Measurements from ENCODE around the gene MELK.

MELK gene

DNA sequence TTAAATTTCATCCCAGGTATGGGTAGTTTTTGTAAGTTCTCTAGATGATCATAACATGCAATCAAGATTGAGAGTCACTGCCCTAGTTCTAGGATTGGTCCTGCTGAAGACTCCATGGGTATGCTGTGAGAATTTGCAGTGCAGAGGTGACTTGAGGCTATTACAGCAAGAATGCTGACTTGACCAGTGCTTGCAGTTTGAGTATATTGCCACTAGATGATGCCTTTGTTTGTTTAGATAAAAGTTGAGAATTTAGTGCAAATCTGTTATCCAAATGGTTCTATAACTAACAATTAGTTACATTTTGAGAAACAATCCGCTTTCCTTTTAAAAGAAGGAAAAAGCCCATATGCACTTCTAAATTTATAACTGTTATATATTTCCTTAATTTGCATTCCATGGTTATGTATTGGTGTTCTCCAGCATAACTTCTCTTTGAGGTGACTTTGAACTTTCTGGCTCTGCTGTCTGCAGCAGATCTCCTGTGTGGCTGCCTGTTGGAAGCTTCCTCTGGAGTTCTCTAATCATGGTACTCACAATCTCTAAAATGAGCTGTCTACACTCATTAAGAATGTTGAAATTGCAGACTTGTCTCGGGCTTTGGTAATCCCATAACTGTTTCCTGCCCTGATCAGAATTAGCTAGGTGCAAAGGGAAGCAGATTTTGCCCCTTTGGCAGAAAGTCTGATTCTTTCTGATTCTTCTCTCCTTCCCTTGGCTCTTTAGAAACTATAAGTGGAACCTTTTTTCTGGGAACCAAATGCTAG is 24.9 kb downstream of the MELK start:
- TF ChIP-seq, protein P1, sequence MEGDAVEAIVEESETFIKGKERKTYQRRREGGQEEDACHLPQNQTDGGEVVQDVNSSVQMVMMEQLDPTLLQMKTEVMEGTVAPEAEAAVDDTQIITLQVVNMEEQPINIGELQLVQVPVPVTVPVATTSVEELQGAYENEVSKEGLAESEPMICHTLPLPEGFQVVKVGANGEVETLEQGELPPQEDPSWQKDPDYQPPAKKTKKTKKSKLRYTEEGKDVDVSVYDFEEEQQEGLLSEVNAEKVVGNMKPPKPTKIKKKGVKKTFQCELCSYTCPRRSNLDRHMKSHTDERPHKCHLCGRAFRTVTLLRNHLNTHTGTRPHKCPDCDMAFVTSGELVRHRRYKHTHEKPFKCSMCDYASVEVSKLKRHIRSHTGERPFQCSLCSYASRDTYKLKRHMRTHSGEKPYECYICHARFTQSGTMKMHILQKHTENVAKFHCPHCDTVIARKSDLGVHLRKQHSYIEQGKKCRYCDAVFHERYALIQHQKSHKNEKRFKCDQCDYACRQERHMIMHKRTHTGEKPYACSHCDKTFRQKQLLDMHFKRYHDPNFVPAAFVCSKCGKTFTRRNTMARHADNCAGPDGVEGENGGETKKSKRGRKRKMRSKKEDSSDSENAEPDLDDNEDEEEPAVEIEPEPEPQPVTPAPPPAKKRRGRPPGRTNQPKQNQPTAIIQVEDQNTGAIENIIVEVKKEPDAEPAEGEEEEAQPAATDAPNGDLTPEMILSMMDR (IDR thresholded peaks at IDR 0.05; ENCODE audit: low read depth, low read length), result peak; percentile 44
- no peak for TF ChIP-seq EZH2phosphoT487 (IDR thresholded peaks at IDR 0.05; ENCODE audit: low read depth)
- Histone ChIP-seq H3K36me3 (replicated peaks; ENCODE audit: low read depth, low read length) (peaks cover 55% of the 10 kb centered on the region), H3K9ac (ENCODE audit: low read length) (no peak overlapping the region), H3K79me2 (ENCODE audit: low read length) (peaks cover 3% of the 10 kb centered on the region), H3K27ac (ENCODE audit: low read length) (no peak overlapping the region), H3K27me3 (ENCODE audit: low read depth, low read length) (no peaks in the 10 kb centered on the region), H3K9me3 (ENCODE audit: insufficient read depth, low read length) (no peaks in the 10 kb centered on the region), H3K4me2 (ENCODE audit: low read length) (no peak overlapping the region), H4K20me1 (ENCODE audit: insufficient read depth, low read length) (no peaks in the 10 kb centered on the region), H2AFZ (ENCODE audit: low read depth, low read length) (no peak overlapping the region), H3K4me3 (ENCODE audit: low read length) (no peak overlapping the region), H3K4me1 (ENCODE audit: low read length) (peaks cover 9% of the 10 kb centered on the region)

DNA sequence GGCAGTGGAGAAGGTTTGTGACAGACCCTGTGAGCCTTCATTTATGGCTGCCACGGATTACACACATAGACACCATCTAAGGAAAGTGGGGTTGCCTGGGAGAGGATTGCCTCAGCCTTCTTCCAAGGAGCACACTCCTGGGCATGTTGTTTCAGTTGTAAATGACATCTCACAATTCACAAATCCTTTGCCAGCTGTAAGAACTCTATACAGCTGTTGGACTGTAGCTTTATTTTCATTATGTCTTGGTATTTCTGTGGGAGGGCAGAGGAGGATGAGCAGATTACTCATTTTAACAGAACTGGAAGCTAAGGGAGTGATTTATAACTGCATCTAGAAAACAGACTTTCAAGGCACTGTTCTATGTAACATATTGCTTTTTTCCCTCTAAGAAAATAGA is 25.6 kb downstream of the MELK start:
- H3K27ac ChIP-seq (ENCODE audit: low read length), result no peak overlapping the region
- peaks cover 2% of the 10 kb centered on the region for H3K79me2 ChIP-seq (ENCODE audit: low read length)
- H3K9ac ChIP-seq (ENCODE audit: low read length), result no peak overlapping the region
- H3K36me3 ChIP-seq (replicated peaks; ENCODE audit: low read depth, low read length), result peaks cover 53% of the 10 kb centered on the region
- H4K20me1 ChIP-seq (ENCODE audit: insufficient read depth, low read length), result no peaks in the 10 kb centered on the region
- H3K4me1 ChIP-seq (ENCODE audit: low read length), result peaks cover 14% of the 10 kb centered on the region
- H3K4me2 ChIP-seq (ENCODE audit: low read length), result no peak overlapping the region
- H3K4me3 ChIP-seq (ENCODE audit: low read length), result no peak overlapping the region
- no peaks in the 10 kb centered on the region for H3K27me3 ChIP-seq (ENCODE audit: low read depth, low read length)
- H2AFZ ChIP-seq (ENCODE audit: low read depth, low read length), result no peak overlapping the region
- no peaks in the 10 kb centered on the region for H3K9me3 ChIP-seq (ENCODE audit: insufficient read depth, low read length)
- TF ChIP-seq EZH2phosphoT487 (IDR thresholded peaks at IDR 0.05; ENCODE audit: low read depth), result no peak
- TF ChIP-seq, protein P1 (IDR thresholded peaks at IDR 0.05; ENCODE audit: low read depth, low read length), result no peak

DNA sequence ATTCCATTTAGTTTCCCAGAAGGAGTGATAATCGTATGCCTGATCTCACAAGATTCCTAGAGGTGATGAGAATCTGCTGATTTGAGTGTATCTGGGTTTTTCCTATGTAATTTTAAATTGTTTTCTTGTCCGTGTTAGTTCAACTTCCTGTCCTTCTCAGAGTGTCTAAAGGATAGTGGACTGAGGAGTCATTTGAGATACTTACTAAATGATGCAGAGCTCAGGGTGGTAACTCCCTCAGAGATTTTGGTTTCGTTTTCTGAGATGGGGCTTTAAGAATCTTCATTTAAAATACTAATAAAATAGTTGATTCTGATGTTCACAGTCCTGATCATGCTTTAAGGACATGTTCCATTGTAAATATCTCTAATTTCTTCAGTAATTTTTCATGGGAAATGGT is 30.3 kb downstream of the MELK start:
- TF ChIP-seq, protein P1 (IDR thresholded peaks at IDR 0.05; ENCODE audit: low read depth, low read length), result no peak
- TF ChIP-seq EZH2phosphoT487 (IDR thresholded peaks at IDR 0.05; ENCODE audit: low read depth), result no peak
- H4K20me1 ChIP-seq (ENCODE audit: insufficient read depth, low read length), result no peaks in the 10 kb centered on the region
- no peak overlapping the region for H3K4me3 ChIP-seq (ENCODE audit: low read length)
- H3K4me1 ChIP-seq (ENCODE audit: low read length), result peaks cover 14% of the 10 kb centered on the region
- H3K79me2 ChIP-seq (ENCODE audit: low read length), result no peaks in the 10 kb centered on the region
- H3K4me2 ChIP-seq (ENCODE audit: low read length), result no peak overlapping the region
- H3K9me3 ChIP-seq (ENCODE audit: insufficient read depth, low read length), result no peaks in the 10 kb centered on the region
- H2AFZ ChIP-seq (ENCODE audit: low read depth, low read length), result no peak overlapping the region
- H3K9ac ChIP-seq (ENCODE audit: low read length), result no peak overlapping the region
- H3K27ac ChIP-seq (ENCODE audit: low read length), result no peak overlapping the region
- H3K36me3 ChIP-seq (replicated peaks; ENCODE audit: low read depth, low read length), result peaks cover 48% of the 10 kb centered on the region
- H3K27me3 ChIP-seq (ENCODE audit: low read depth, low read length), result no peaks in the 10 kb centered on the region

DNA sequence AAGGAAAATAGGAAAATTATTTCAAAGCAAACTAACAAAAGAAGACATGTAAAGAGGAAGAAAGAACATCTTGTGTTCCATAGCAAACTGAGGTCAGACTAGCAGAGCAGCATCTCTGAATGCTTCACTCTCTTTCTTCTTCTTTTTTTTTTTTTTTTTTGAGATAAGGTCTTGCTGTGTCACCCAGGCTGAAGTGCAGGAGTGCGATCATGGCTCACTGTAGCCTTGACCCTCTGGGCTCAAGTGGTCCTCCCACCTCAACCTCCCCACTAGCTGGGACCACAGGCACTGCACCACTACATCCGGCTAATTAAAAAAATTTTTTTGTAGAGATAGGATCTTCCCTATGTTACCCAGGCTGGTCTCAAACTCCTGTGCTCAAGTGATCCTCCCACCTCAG is 36.6 kb downstream of the MELK start:
- Histone ChIP-seq H3K4me1 (ENCODE audit: low read length) (no peaks in the 10 kb centered on the region), H3K4me2 (ENCODE audit: low read length) (no peak overlapping the region), H3K36me3 (replicated peaks; ENCODE audit: low read depth, low read length) (peaks cover 50% of the 10 kb centered on the region), H3K4me3 (ENCODE audit: low read length) (no peak overlapping the region), H3K27ac (ENCODE audit: low read length) (no peak overlapping the region), H3K27me3 (ENCODE audit: low read depth, low read length) (no peaks in the 10 kb centered on the region), H3K9me3 (ENCODE audit: insufficient read depth, low read length) (no peaks in the 10 kb centered on the region), H3K9ac (ENCODE audit: low read length) (no peak overlapping the region), H3K79me2 (ENCODE audit: low read length) (peaks cover 6% of the 10 kb centered on the region; the same call in 1 of the 2 replicates), H4K20me1 (ENCODE audit: insufficient read depth, low read length) (no peaks in the 10 kb centered on the region), H2AFZ (ENCODE audit: low read depth, low read length) (no peak overlapping the region)
- no peak for TF ChIP-seq EZH2phosphoT487 (IDR thresholded peaks at IDR 0.05; ENCODE audit: low read depth)
